ENCODE results near the gene EGR4. TPM values are rescaled to one million over a fixed set of nuclear protein-coding genes. Genes with fewer than 3 reads are reported as not detected.

EGR4 gene
- total and polyA plus RNA-seq, 2 donors (not counting 1 experiment from before 2014, with no cell fraction given) = 0.30 to 2.7 TPM

GRCh38 chr2:73268830-73269685 is 24.3 kb downstream of the EGR4 start:
- Histone ChIP-seq H3K36me3 (replicated peaks in 1 of 2; ENCODE audit: control extremely low read depth in 1 of 2, control insufficient read depth in 1 of 2, extremely low read depth in 1 of 2, insufficient read depth in 2 of 2, low read length in 1 of 2) (peaks cover 0 to 4% of the 10 kb centered on the region in 2 experiments), H3K9me3 (ENCODE audit: control extremely low read depth in 1 of 3, control insufficient read depth in 2 of 3, insufficient read depth in 1 of 3, low read length in 2 of 3) (peaks cover 0 to 3% (median 0%) of the 10 kb centered on the region in 3 donors), H3K4me1 (ENCODE audit: control insufficient read depth in 2 of 2, insufficient read depth in 2 of 2, low read length in 2 of 2) (no peaks in the 10 kb centered on the region), H4K20me1 (ENCODE audit: control insufficient read depth, insufficient read depth, low read length, poor library complexity, severe bottlenecking) (peaks cover 30% of the 10 kb centered on the region), H3K4me3 (ENCODE audit: control extremely low read depth in 1 of 5, extremely low read depth in 1 of 5, insufficient read depth in 1 of 5, low read depth in 2 of 5, low read length in 4 of 5) (peak overlapping the region in 2 of 5 experiments; percentile 19 to 33), H3K27ac (ENCODE audit: low read length in 2 of 2) (no peak overlapping the region), H3K79me2 (ENCODE audit: control insufficient read depth, insufficient read depth, low read length) (peaks cover 24% of the 10 kb centered on the region), H3K9ac (ENCODE audit: low read length) (peak overlapping the region; percentile 23), H2AFZ (ENCODE audit: insufficient read depth, low read depth, low read length, poor library complexity, severe bottlenecking) (peak overlapping the region; percentile 28), H3K4me2 (replicated peaks; ENCODE audit: low read depth, low read length, poor library complexity, severe bottlenecking) (peak overlapping the region; percentile 63), H3K27me3 (replicated peaks in 1 of 4; ENCODE audit: control extremely low read depth in 1 of 4, control insufficient read depth in 3 of 4, insufficient read depth in 4 of 4, low read length in 3 of 4) (no peaks in the 10 kb centered on the region)
- ATAC-seq (ENCODE audit: low read depth) (peak; percentile 85), DNase-seq (peak; percentile 74)
- WGBS (ENCODE audit: insufficient coverage) = 56% methylated on average over 106 of the region's 113 CpGs
- Mint-ChIP-seq H3K27me3 (no peaks in the 10 kb centered on the region), H3K4me3 (peak overlapping the region; percentile 49), H3K27ac (no peak overlapping the region), H3K9me3 (ENCODE audit: insufficient read depth) (no peaks in the 10 kb centered on the region), H3K4me1 (peaks cover 18% of the 10 kb centered on the region)
- CTCF ChIA-PET = interaction anchor here (1.7 kb wide), 1 partner anchor 21 kb away, joined by 8 read pairs; no protein-coding TSS in a partner anchor
- POLR2A ChIA-PET = no interaction called here
- TF ChIP-seq EZH2 (IDR thresholded peaks at IDR 0.05; ENCODE audit: borderline replicate concordance, insufficient read depth, low read depth, low read length, poor library complexity, severe bottlenecking) (no peak), CTCF (IDR thresholded peaks at IDR 0.05) (peak; percentile 21)
- intact Hi-C loops (cut with micrococcal nuclease) = loop anchor here (1.0 to 2.0 kb wide), 2 partner anchors 16 to 36 kb away; partner anchors contain the start of genes FBXO41 and PRADC1

Data from B cell (primary cell).